HepG2 (cell line): Measurements from ENCODE around the gene NFATC2.

Experiments used
- ESRRA ChIP-seq: sonication (generic); formaldehyde crosslinking; IDR thresholded peaks from 2 replicates; pipeline ENCODE4 v1.5.1; 2020; ENCODE audit warnings: mild to moderate bottlenecking, low read depth, missing genetic modification reagents
- HDAC6 ChIP-seq: fragments of 200-600 bp; sonication (generic); IDR thresholded peaks from 2 replicates; pipeline ENCODE4 v1.7.0; 2017; ENCODE audit warnings: mild to moderate bottlenecking, antibody characterized with exemption, low read length, low read depth
- IKZF1 ChIP-seq: fragments of 450-650 bp; IDR thresholded peaks from 2 replicates; pipeline ENCODE4 v1.7.1; 2016
- MYNN ChIP-seq: sonication (generic); formaldehyde crosslinking; IDR thresholded peaks from 2 replicates; pipeline ENCODE4 v1.4.0; 2020; ENCODE audit warnings: mild to moderate bottlenecking, low read depth, missing genetic modification reagents
- PCBP2 ChIP-seq: fragments of 200-400 bp; formaldehyde crosslinking; optimal IDR thresholded peaks from 2 replicates; pipeline ENCODE3; 2018; ENCODE audit warnings: low read length, low read depth; ENCODE audit not compliant: poor library complexity, severe bottlenecking
- RAD51 ChIP-seq: fragments of 450-650 bp; IDR thresholded peaks from 2 replicates; pipeline ENCODE4 v1.6.1; 2016; ENCODE audit warnings: borderline replicate concordance
- RNF2 ChIP-seq: fragments of 450-650 bp; conservative IDR thresholded peaks from 2 replicates; pipeline ENCODE4 v1.6.1; 2016; ENCODE audit warnings: low read depth
- SP4 ChIP-seq: sonication (generic); formaldehyde crosslinking; IDR thresholded peaks from 2 replicates; pipeline ENCODE4 v1.8.1; 2023; ENCODE audit warnings: mild to moderate bottlenecking, missing genetic modification reagents
- TCF12 ChIP-seq, 2 experiments: fragments of 450-650 bp in 1 of 2; sonication (generic) in 1 of 2; formaldehyde crosslinking in 1 of 2; IDR thresholded peaks; 2 replicates each; pipeline versions ENCODE4 v1.6.1 to v1.8.0; 2017 to 2022; ENCODE audit warnings: antibody characterized with exemption in 1 of 2, mild to moderate bottlenecking in 1 of 2, missing genetic modification reagents in 1 of 2, moderate library complexity in 1 of 2
- TF ChIP-seq, protein P1 (sequence below): sonication (generic); formaldehyde crosslinking; IDR thresholded peaks from 2 replicates; pipeline ENCODE4 v1.5.0; 2020; ENCODE audit warnings: mild to moderate bottlenecking, missing genetic modification reagents, moderate library complexity

GRCh38 chr20:51526754-51527153, 15.8 kb downstream of the NFATC2 start:
- TF ChIP-seq PCBP2 (no peak), TCF12 (IDR thresholded peaks at IDR 0.05) (no peak), TCF12 (CRISPR knock-in tag; IDR thresholded peaks at IDR 0.05) (no peak), IKZF1 (no peak), HDAC6 (no peak), RAD51 (no peak), MYNN (no peak), ESRRA (no peak), RNF2 (no peak), SP4 (CRISPR knock-in tag) (no peak)
- TF ChIP-seq, protein P1, sequence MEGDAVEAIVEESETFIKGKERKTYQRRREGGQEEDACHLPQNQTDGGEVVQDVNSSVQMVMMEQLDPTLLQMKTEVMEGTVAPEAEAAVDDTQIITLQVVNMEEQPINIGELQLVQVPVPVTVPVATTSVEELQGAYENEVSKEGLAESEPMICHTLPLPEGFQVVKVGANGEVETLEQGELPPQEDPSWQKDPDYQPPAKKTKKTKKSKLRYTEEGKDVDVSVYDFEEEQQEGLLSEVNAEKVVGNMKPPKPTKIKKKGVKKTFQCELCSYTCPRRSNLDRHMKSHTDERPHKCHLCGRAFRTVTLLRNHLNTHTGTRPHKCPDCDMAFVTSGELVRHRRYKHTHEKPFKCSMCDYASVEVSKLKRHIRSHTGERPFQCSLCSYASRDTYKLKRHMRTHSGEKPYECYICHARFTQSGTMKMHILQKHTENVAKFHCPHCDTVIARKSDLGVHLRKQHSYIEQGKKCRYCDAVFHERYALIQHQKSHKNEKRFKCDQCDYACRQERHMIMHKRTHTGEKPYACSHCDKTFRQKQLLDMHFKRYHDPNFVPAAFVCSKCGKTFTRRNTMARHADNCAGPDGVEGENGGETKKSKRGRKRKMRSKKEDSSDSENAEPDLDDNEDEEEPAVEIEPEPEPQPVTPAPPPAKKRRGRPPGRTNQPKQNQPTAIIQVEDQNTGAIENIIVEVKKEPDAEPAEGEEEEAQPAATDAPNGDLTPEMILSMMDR (CRISPR knock-in tag), result no peak
